GM12878 (cell line): Measurements from ENCODE around the gene NUDCD3. TPM values are rescaled to one million over a fixed set of nuclear protein-coding genes. Genes with fewer than 3 reads are reported as not detected.

Experiments
- ATAC-seq: fragments of 200-7000 bp; cut with Tn5 transposase; 3 replicates; pipeline ENCODE4 v1.9.1; 2020; ENCODE audit warnings: mild to moderate bottlenecking, moderate library complexity
- BruUV-seq: library from RNA; stranded (reverse); fragments of 400-500 nt; replicated peaks from 2 replicates; lab custom pipeline; 2021; lab: Mats Ljungman, UMichigan
- CTCF ChIA-PET: fragments of 300-600 bp; sonication (Branson Sonifier 250); formaldehyde crosslinking; extraction: SDS; loops from one replicate; lab custom pipeline; 2021; ENCODE audit warnings: inconsistent platforms; lab: Yijun Ruan, JAX
- POLR2A ChIA-PET: fragments of 350-600 bp; formaldehyde crosslinking; extraction: SDS; loops from one replicate; lab custom pipeline; 2021; ENCODE audit warnings: inconsistent platforms; lab: Charles Lee
- RAD21 ChIA-PET: fragments of 300-600 bp; sonication (Branson Sonifier 250); formaldehyde crosslinking; loops from one replicate; lab custom pipeline; 2023; ENCODE audit warnings: antibody characterized with exemption; ENCODE audit not compliant: unreplicated experiment; lab: Charles Lee
- SMC1A ChIA-PET: fragments of 300-600 bp; sonication (Branson Sonifier 250); formaldehyde crosslinking; loops from one replicate; lab custom pipeline; 2023; ENCODE audit not compliant: unreplicated experiment, uncharacterized antibody; lab: Charles Lee
- DNase-seq: peaks from one replicate; pipeline ENCODE4 v3.0.0-alpha.2; 2011; ENCODE audit warnings: low read depth, low spot score
- FAIRE-seq: peaks from 3 replicates; lab custom pipeline; 2011; peaks lifted over from hg19 to GRCh38; lab: Jason Lieb, UNC
- H2AFZ ChIP-seq: 2 replicates; pipeline ENCODE4 v1.6.0; 2011; ENCODE audit warnings: low read depth, low read length, control low read depth; ENCODE audit not compliant: control insufficient read depth
- H3K27ac ChIP-seq: 2 replicates; pipeline ENCODE4 v1.5.1; 2011; ENCODE audit warnings: control low read depth; ENCODE audit not compliant: control insufficient read depth, insufficient read depth
- H3K27me3 ChIP-seq, 2 experiments: replicated peaks in 1 of 2; 2 replicates each; pipeline versions ENCODE4 v1.6.0 to v1.6.1; 2011; ENCODE audit warnings: low read length in 1 of 2; ENCODE audit not compliant: control insufficient read depth in 2 of 2, insufficient read depth in 2 of 2
- H3K36me3 ChIP-seq, 2 experiments: 2 replicates each; pipeline ENCODE4 v1.5.1; 2011; ENCODE audit warnings: low read length in 1 of 2; ENCODE audit not compliant: control insufficient read depth in 2 of 2, insufficient read depth in 2 of 2
- H3K4me1 ChIP-seq: 2 replicates; pipeline ENCODE4 v1.6.1; 2011; ENCODE audit warnings: mild to moderate bottlenecking, low read length, moderate library complexity, mixed read lengths; ENCODE audit not compliant: control insufficient read depth, insufficient read depth
- H3K4me2 ChIP-seq: 2 replicates; pipeline ENCODE4 v1.6.0; 2011; ENCODE audit warnings: control low read depth; ENCODE audit not compliant: control insufficient read depth, insufficient read depth
- H3K4me3 ChIP-seq: fragments of 200-600 bp; sonication (generic); 2 replicates; pipeline ENCODE4 v1.5.1; 2016
- H3K79me2 ChIP-seq: 2 replicates; pipeline ENCODE4 v1.6.0; 2011; ENCODE audit warnings: low read length; ENCODE audit not compliant: control insufficient read depth, insufficient read depth
- H3K9ac ChIP-seq: 2 replicates; pipeline ENCODE4 v1.8.0; 2011; ENCODE audit warnings: low read length, control low read depth, mixed read lengths; ENCODE audit not compliant: control insufficient read depth, insufficient read depth
- H3K9me3 ChIP-seq: replicated peaks from 3 replicates; pipeline ENCODE4 v1.5.1; 2011; ENCODE audit warnings: mild to moderate bottlenecking, low read length; ENCODE audit not compliant: control insufficient read depth, insufficient read depth
- H4K20me1 ChIP-seq: 2 replicates; pipeline ENCODE4 v1.6.0; 2011; ENCODE audit not compliant: control insufficient read depth, insufficient read depth
- BMI1 ChIP-seq: fragments of 450-650 bp; IDR thresholded peaks from 2 replicates; pipeline ENCODE4 v1.6.1; 2016; ENCODE audit warnings: mild to moderate bottlenecking, moderate library complexity, borderline replicate concordance
- CBFB ChIP-seq: IDR thresholded peaks from 2 replicates; pipeline ENCODE4 v1.6.1; 2016; ENCODE audit warnings: antibody characterized with exemption, low read depth
- EZH2 ChIP-seq: IDR thresholded peaks from 2 replicates; pipeline ENCODE4 v1.6.1; 2012; ENCODE audit warnings: low read depth, mild to moderate bottlenecking, control low read depth, inconsistent platforms, low read length, borderline replicate concordance; ENCODE audit not compliant: control insufficient read depth
- IRF4 ChIP-seq: IDR thresholded peaks from 2 replicates; pipeline ENCODE4 v1.6.1; 2011; ENCODE audit warnings: low read depth, low read length
- MXI1 ChIP-seq: fragments of 150-350 bp; IDR thresholded peaks from 2 replicates; pipeline ENCODE4 v1.6.1; 2011; ENCODE audit warnings: low read depth, mild to moderate bottlenecking, inconsistent platforms, low read length, improper control_type of control experiment
- NFIC ChIP-seq: IDR thresholded peaks from 2 replicates; pipeline ENCODE4 v1.6.1; 2012; ENCODE audit warnings: low read depth, mild to moderate bottlenecking, inconsistent platforms, low read length, moderate library complexity
- NRF1 ChIP-seq: conservative IDR thresholded peaks from 2 replicates; pipeline ENCODE4 v1.6.1; 2011; ENCODE audit warnings: mild to moderate bottlenecking, low read depth, low read length, improper control_type of control experiment
- PAX8 ChIP-seq: fragments of 450-650 bp; IDR thresholded peaks from 2 replicates; pipeline ENCODE4 v1.6.1; 2017; ENCODE audit warnings: mild to moderate bottlenecking, moderate library complexity
- POLR2AphosphoS5 ChIP-seq: IDR thresholded peaks from 2 replicates; pipeline ENCODE4 v1.6.1; 2011; ENCODE audit warnings: mild to moderate bottlenecking, low read length, inconsistent platforms
- SMC3 ChIP-seq: IDR thresholded peaks from 2 replicates; pipeline ENCODE4 v1.6.1; 2011; ENCODE audit warnings: low read length, improper control_type of control experiment, borderline replicate concordance
- STAT1 ChIP-seq: fragments of 450-650 bp; conservative IDR thresholded peaks from 2 replicates; pipeline ENCODE4 v1.6.1; 2014; ENCODE audit warnings: antibody characterized with exemption, mild to moderate bottlenecking
- ZBED1 ChIP-seq: IDR thresholded peaks from 2 replicates; pipeline ENCODE4 v1.6.1; 2016; ENCODE audit warnings: borderline replicate concordance
- ZNF592 ChIP-seq: fragments of 450-650 bp; IDR thresholded peaks from 2 replicates; pipeline ENCODE4 v1.6.1; 2017; ENCODE audit warnings: mild to moderate bottlenecking, moderate library complexity
- WGBS: methylation state at CpG from one replicate; pipeline ENCODE4 v1.1.6; 2016; ENCODE audit warnings: low lambda C conversion rate; ENCODE audit not compliant: insufficient replicate concordance, insufficient coverage; ENCODE audit errors: missing lambda C conversion rate; 5-methylcytosine and 5-hydroxymethylcytosine counted together
- in situ Hi-C: fragments of 300-500 bp; cut with MboI; formaldehyde crosslinking; loops from 9 replicates; pipeline ENCODE4 v1.14.3; 2018; ENCODE audit warnings: mixed read lengths
- intact Hi-C: fragments of 100-400 bp; cut with micrococcal nuclease; formaldehyde crosslinking; loops from one replicate; pipeline ENCODE4 v1.14.2; 2022; ENCODE audit not compliant: unreplicated experiment
- polyA plus RNA-seq, 11 experiments: library from polyadenylated mRNA; depleted of rRNA in 4 of 11; unstranded in 6 of 11; stranded (reverse) in 5 of 11; fragments of >200 nt; fragmentation: Nextera tagmentation in 4 of 11; fragmentation: Illumina TruSeq in 1 of 11; extraction: Ambion mirVana in 4 of 11; extraction: Trizol in 1 of 11; gene quantifications; 1 replicate in 1 of 11; 2 replicates in 10 of 11; pipeline versions ENCODE4 v1.2.1 to v1.2.3, GENCODE V29; 2011 to 2016; ENCODE audit warnings: inconsistent platforms in 2 of 11, missing spikeins in 2 of 11, low read depth in 1 of 11
- total RNA-seq, 4 experiments: library from RNA; depleted of rRNA in 3 of 4; stranded (reverse); fragments of >200 nt in 3 of 4; fragmentation: Illumina TruSeq in 1 of 4; extraction: Trizol in 1 of 4; gene quantifications; 2 replicates each; pipeline versions ENCODE4 v1.2.1 to v1.2.3, GENCODE V29; 2013 to 2021
- TF ChIP-seq, protein P1 (sequence below): fragments of 450-650 bp; IDR thresholded peaks from 2 replicates; pipeline ENCODE4 v1.6.1; 2014; ENCODE audit warnings: mild to moderate bottlenecking
- TF ChIP-seq, protein P2 (sequence below): fragments of 450-650 bp; formaldehyde crosslinking; IDR thresholded peaks from 2 replicates; pipeline ENCODE4 v1.4.0; 2020; ENCODE audit warnings: mild to moderate bottlenecking, moderate library complexity

NUDCD3 gene
- total and polyA plus RNA-seq, 10 of the 15 experiments (the other 5 are each of a cell fraction or from before 2014, with no cell fraction given) = 25.0 to 89.8 (median 46.4) TPM

- ChIA-PET SMC1A (no interaction called here), RAD21 (no interaction called here), CTCF (no interaction called here), POLR2A (no interaction called here)
- H3K4me2 ChIP-seq = no peak overlapping the region
- intact Hi-C loops = no loop called here
- DNase-seq = no peak
- H3K79me2 ChIP-seq = no peaks in the 10 kb centered on the region
- H3K9me3 ChIP-seq = no peaks in the 10 kb centered on the region; the same call in 2 of the 3 replicates
- WGBS = 47% methylated on average over 7 of the region's 7 CpGs
- H3K9ac ChIP-seq = no peak overlapping the region
- H3K27me3 ChIP-seq = 0 out of 4 replicates have a peak, but pooled peaks cover 0 to 2% of the 10 kb centered on the region in 2 experiments
- no peaks in the 10 kb centered on the region for H4K20me1 ChIP-seq
- H3K4me1 ChIP-seq = no peaks in the 10 kb centered on the region
- ATAC-seq = no peak
- no peak overlapping the region for H3K4me3 ChIP-seq
- no TSS peak for BruUV-seq
- FAIRE-seq = no peak
- no peak overlapping the region for H3K27ac ChIP-seq
- no peaks in the 10 kb centered on the region for H3K36me3 ChIP-seq
- in situ Hi-C loops = no loop called here
- no peak overlapping the region for H2AFZ ChIP-seq
- TF ChIP-seq BMI1 (no peak), MXI1 (no peak), POLR2AphosphoS5 (no peak), ZNF592 (no peak), PAX8 (no peak), NFIC (no peak), STAT1 (no peak), IRF4 (no peak), NRF1 (no peak), EZH2 (no peak), ZBED1 (no peak), CBFB (no peak), SMC3 (no peak)
- TF ChIP-seq, protein P1, sequence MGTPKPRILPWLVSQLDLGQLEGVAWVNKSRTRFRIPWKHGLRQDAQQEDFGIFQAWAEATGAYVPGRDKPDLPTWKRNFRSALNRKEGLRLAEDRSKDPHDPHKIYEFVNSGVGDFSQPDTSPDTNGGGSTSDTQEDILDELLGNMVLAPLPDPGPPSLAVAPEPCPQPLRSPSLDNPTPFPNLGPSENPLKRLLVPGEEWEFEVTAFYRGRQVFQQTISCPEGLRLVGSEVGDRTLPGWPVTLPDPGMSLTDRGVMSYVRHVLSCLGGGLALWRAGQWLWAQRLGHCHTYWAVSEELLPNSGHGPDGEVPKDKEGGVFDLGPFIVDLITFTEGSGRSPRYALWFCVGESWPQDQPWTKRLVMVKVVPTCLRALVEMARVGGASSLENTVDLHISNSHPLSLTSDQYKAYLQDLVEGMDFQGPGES = no peak
- TF ChIP-seq, protein P2, sequence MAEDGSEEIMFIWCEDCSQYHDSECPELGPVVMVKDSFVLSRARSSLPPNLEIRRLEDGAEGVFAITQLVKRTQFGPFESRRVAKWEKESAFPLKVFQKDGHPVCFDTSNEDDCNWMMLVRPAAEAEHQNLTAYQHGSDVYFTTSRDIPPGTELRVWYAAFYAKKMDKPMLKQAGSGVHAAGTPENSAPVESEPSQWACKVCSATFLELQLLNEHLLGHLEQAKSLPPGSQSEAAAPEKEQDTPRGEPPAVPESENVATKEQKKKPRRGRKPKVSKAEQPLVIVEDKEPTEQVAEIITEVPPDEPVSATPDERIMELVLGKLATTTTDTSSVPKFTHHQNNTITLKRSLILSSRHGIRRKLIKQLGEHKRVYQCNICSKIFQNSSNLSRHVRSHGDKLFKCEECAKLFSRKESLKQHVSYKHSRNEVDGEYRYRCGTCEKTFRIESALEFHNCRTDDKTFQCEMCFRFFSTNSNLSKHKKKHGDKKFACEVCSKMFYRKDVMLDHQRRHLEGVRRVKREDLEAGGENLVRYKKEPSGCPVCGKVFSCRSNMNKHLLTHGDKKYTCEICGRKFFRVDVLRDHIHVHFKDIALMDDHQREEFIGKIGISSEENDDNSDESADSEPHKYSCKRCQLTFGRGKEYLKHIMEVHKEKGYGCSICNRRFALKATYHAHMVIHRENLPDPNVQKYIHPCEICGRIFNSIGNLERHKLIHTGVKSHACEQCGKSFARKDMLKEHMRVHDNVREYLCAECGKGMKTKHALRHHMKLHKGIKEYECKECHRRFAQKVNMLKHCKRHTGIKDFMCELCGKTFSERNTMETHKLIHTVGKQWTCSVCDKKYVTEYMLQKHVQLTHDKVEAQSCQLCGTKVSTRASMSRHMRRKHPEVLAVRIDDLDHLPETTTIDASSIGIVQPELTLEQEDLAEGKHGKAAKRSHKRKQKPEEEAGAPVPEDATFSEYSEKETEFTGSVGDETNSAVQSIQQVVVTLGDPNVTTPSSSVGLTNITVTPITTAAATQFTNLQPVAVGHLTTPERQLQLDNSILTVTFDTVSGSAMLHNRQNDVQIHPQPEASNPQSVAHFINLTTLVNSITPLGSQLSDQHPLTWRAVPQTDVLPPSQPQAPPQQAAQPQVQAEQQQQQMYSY (CRISPR knock-in tag) = no peak
Measured at GRCh38 chr7:44512736-44513135, 22.3 kb upstream of the NUDCD3 start.
